Measurements from ENCODE around the gene HLA-DMA. TPM values are rescaled to one million over a fixed set of nuclear protein-coding genes. Genes with fewer than 3 reads are reported as not detected.

The HLA-DMA gene
- 10 to 100 TPM; 16.9 to 73.0 TPM for total RNA-seq

DNA sequence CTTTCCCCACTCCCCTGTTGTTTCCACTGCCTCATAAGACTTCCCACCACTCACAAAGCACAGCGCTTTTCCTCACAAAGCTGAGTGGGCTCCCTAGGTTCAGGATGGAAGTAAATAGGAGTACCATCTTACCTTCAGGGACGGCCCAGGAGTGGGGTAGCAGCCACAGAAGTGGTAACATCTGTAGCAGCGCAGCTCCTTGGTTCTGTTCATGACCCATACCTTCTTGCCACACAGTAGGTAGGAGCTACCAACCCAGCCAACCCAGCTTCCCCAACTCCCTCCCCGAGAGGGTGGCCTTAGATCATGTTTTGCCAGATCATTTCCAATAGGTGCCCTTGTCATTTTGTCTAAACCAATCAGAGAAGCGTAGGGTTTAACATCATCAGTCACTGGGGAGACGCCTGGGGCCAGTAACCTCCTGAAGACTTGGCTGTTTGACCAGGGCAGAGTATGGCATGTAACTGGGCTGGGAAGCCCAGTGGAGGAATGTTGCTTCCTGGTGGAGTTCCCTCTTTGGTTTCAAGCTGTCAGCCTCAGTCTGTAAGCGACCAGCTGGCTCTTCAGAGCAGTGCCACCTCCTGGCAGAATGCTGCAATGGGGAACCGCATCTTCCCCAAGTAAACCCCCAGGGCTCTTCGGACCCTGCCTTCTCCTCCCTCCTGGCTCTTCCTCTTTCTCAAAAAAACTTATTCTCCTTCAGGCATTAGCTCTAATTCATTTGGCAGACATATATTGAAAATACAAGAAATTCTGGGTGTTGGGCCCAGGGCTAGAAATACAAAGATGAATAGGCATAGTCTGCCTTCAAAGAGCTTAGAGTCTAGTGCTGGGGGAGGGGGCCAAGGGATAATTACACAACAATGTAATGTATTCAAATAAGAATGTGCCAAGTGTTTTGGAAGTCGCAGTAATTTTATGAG is at the start of gene HLA-DMA:
TSS of gene HLA-DMA (minus strand) at position 281 of the 923 bp plus-strand sequence. CDS start at position 220, 61 bp downstream.
- Mint-ChIP-seq H3K4me1 (ENCODE audit: low read depth in 2 of 2) (peaks cover 36 to 40% of the 10 kb centered on the region in 2 donors), H3K4me3 (peak within 1 kb of the TSS; percentile 93), H3K36me3 (no peaks in the 10 kb centered on the region), H3K27ac (peak within 1 kb of the TSS; percentile 85 to 87), H3K27me3 (no peaks in the 10 kb centered on the region), H3K9me3 (no peaks in the 10 kb centered on the region)
- DNase-seq (ENCODE audit: low spot score) (peak; percentile 79), ATAC-seq (peak; percentile 98)

DNA sequence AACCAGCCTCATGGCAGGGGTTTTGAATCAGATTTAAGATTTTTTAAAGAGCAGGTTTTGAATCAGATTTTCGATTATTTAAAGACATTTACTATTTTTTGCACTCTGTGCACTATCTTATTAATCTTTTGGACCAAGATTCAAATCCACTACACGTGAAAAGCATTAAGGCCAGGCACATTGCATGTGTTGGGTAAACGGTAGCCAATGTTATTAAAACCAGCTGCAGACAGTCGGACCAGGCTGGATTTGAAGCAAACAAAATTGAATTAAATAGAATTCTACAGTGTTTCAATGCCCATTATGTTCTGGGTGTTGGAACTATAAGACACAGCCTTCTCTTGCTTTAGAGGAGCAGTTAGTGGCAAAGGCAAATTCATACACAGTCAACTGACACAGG is 48.8 kb upstream of the HLA-DMA start:
- peaks cover 0 to 6% of the 10 kb centered on the region in 2 donors for H3K4me1 Mint-ChIP-seq (ENCODE audit: low read depth in 2 of 2)
- DNase-seq (ENCODE audit: low spot score) (no peak), ATAC-seq (no peak)
- no peaks in the 10 kb centered on the region for H3K36me3 Mint-ChIP-seq
- no peak overlapping the region for H3K27ac Mint-ChIP-seq
- peaks cover 19 to 35% of the 10 kb centered on the region in 2 donors for H3K27me3 Mint-ChIP-seq
- no peak overlapping the region for H3K4me3 Mint-ChIP-seq
- H3K9me3 Mint-ChIP-seq, result no peaks in the 10 kb centered on the region

DNA sequence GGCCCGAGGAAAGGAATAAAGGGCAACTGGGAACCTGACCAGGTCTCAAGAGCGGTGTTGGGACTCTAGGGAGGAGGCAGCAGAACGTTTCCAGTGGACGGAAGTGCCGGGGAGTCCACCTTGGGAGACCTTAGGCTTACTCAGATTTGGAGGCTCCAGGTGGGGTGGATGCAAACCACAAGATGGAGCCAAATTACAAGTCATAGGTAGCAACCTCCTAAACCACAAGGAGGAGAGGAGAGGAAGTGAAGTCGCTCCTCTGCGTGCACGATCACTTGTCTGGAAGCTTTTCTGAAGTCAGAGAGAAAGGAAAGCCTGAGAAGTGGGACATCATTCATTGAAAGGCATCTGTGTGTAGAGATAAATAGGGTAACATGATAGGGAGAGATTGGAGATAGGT is 47.2 kb upstream of the HLA-DMA start:
- ATAC-seq, result peak in 1 of 2 donors; percentile 50
- no peak for DNase-seq (ENCODE audit: low spot score)
- H3K27ac Mint-ChIP-seq, result no peak overlapping the region
- no peaks in the 10 kb centered on the region for H3K36me3 Mint-ChIP-seq
- no peak overlapping the region for H3K4me3 Mint-ChIP-seq
- H3K27me3 Mint-ChIP-seq, result peaks cover 19 to 37% of the 10 kb centered on the region in 2 donors
- H3K4me1 Mint-ChIP-seq (ENCODE audit: low read depth in 2 of 2), result peaks cover 0 to 6% of the 10 kb centered on the region in 2 donors
- H3K9me3 Mint-ChIP-seq, result no peaks in the 10 kb centered on the region

DNA sequence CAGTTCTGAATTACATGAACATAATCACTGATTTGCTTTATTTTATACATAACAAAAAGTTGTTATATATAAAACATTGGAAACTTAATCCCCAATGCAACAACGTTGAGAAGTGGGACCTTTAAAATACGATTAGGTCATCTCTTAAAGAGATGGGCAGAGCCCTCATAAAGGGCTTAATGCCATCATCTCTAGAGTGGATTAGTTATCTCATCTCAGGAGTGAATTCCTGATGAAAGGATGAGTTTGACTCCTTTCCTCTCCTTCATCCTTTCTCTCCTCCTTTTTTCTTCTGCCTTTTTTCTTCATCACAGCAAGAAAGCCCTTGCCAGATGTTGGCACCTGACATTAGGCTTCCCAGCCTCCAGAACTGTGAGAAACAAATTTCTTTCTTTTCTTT is 42.6 kb upstream of the HLA-DMA start:
- no peaks in the 10 kb centered on the region for H3K36me3 Mint-ChIP-seq
- no peak overlapping the region for H3K27ac Mint-ChIP-seq
- ATAC-seq (no peak), DNase-seq (ENCODE audit: low spot score) (no peak)
- no peaks in the 10 kb centered on the region for H3K9me3 Mint-ChIP-seq
- no peak overlapping the region for H3K4me3 Mint-ChIP-seq
- H3K4me1 Mint-ChIP-seq (ENCODE audit: low read depth in 2 of 2), result peaks cover 0 to 5% of the 10 kb centered on the region in 2 donors
- peaks cover 13 to 28% of the 10 kb centered on the region in 2 donors for H3K27me3 Mint-ChIP-seq

DNA sequence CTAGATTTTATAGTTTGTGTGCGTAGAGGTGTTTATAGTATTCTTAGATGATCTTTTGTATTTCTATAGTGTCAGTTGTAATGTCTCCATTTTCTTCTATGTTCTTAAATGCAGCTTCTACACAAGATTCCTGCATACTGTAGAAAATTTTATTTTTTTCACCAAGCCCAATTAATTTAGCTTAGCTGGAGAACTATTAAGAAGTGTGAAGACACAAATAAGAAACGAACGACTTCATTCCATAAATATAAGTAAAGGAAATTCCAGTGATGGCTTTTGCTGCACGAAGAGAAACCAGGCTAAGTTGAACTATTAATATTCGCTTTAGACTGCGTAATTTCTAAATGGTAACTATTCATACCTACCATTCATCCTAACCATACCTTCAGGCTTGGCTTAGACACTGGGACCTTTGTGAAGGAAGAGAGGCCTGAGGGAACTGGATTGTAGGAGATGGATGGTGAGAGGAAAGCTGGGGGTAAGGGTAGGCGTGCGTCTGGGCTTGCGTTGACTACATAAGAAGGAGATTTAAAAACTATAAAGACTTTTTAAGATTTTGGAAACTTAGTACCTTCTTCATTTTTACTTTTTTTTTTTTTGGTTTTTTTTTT is 40.6 kb upstream of the HLA-DMA start:
- DNase-seq (ENCODE audit: low spot score), result no peak
- Mint-ChIP-seq H3K4me1 (ENCODE audit: low read depth in 2 of 2) (no peaks in the 10 kb centered on the region), H3K27ac (no peak overlapping the region), H3K27me3 (peaks cover 7 to 20% of the 10 kb centered on the region in 2 donors), H3K4me3 (no peak overlapping the region), H3K36me3 (no peaks in the 10 kb centered on the region), H3K9me3 (no peaks in the 10 kb centered on the region)
- no peak for ATAC-seq

DNA sequence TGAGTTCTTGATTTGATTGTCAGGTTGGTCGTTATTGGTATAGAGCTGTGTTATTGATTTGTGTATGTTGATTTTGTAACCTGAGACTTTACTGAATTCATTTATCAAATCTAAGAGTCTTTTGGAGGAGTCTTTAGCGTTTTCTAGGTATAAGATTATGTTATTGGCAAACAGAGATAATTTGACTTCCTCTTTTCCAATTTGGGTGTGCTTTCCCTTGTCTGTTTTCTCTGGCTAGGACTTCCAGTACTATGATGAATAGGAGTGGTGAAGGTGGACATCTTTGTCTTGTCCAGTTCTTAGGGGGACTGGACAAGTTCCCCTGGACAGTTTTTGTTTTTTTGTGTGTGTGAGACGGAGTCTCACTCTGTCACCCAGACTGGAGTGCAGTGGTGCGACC is 39.1 kb upstream of the HLA-DMA start:
- H3K4me3 Mint-ChIP-seq, result no peak overlapping the region
- DNase-seq (ENCODE audit: low spot score) (no peak), ATAC-seq (no peak)
- H3K27ac Mint-ChIP-seq, result no peak overlapping the region
- no peaks in the 10 kb centered on the region for H3K9me3 Mint-ChIP-seq
- no peaks in the 10 kb centered on the region for H3K4me1 Mint-ChIP-seq (ENCODE audit: low read depth in 2 of 2)
- H3K27me3 Mint-ChIP-seq, result peaks cover 7 to 14% of the 10 kb centered on the region in 2 donors
- H3K36me3 Mint-ChIP-seq, result no peaks in the 10 kb centered on the region

DNA sequence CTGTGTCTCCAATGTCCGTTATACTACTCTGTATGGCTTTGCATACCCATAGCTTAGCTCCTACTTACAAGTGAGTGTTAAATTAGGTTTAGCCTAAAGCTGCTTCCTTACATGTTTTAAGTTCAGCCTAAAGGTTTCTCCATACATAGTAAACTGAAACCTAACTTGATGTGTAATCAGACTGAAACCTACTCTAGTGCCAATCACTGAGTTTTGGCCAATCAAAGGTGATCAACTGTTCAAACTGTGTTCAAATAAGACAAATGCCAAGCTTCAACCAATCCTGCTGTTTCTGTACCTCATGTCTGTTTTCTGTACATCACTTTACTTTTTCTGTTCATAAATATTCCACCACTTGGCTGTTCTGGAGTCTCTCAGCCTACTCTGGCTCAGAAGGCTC is 36.5 kb upstream of the HLA-DMA start:
- Mint-ChIP-seq H3K4me3 (no peak overlapping the region), H3K9me3 (no peaks in the 10 kb centered on the region), H3K27me3 (peaks cover 7 to 12% of the 10 kb centered on the region in 2 donors), H3K27ac (no peak overlapping the region), H3K36me3 (no peaks in the 10 kb centered on the region), H3K4me1 (ENCODE audit: low read depth in 2 of 2) (peaks cover 2 to 8% of the 10 kb centered on the region in 2 donors)
- ATAC-seq, result no peak
- DNase-seq (ENCODE audit: low spot score), result no peak

DNA sequence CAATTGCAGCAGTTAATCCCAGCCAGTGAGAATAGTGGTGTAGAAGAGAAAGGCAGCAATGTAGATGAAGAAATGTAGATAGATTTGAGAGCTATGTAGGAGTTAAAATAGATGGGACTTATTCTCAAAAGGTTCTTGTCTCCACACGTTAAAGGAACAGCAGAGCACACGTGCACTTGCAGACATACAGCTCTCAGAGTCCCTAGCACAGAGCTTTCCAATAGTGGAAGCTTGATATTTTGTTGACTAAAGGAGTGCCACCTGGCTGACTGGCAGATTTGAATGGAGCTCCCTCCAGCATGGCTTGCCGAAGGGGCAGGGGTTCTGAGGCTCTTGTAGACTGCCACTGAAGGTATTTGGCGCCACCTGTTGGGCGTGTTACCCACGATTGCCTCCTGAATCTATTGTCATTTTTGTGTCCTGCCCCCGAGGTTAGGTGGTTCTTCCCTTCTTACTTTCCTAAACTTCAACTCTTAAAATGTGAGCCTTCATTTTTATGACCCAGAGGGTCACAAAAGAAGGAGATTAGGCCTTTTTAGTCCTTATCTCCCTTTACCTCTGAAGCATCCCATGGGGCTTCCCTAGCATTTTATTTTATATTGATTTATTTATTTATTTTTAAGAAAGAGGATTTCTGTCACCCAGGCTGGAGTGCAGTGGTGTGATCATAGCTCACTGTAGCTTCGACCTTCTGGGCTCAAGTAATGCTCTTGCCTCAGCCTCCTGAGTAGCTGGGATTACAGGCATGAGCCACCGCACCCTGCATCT is 31.9 kb upstream of the HLA-DMA start:
- H3K4me3 Mint-ChIP-seq, result no peak overlapping the region
- peak overlapping the region in 1 of 2 donors; percentile 68 for H3K27ac Mint-ChIP-seq
- ATAC-seq (peak; percentile 77 to 86), DNase-seq (ENCODE audit: low spot score) (peak; percentile 80)
- H3K9me3 Mint-ChIP-seq, result no peaks in the 10 kb centered on the region
- peaks cover 13% of the 10 kb centered on the region for H3K36me3 Mint-ChIP-seq
- H3K4me1 Mint-ChIP-seq (ENCODE audit: low read depth in 2 of 2), result peaks cover 18 to 32% of the 10 kb centered on the region in 2 donors
- H3K27me3 Mint-ChIP-seq, result no peaks in the 10 kb centered on the region

DNA sequence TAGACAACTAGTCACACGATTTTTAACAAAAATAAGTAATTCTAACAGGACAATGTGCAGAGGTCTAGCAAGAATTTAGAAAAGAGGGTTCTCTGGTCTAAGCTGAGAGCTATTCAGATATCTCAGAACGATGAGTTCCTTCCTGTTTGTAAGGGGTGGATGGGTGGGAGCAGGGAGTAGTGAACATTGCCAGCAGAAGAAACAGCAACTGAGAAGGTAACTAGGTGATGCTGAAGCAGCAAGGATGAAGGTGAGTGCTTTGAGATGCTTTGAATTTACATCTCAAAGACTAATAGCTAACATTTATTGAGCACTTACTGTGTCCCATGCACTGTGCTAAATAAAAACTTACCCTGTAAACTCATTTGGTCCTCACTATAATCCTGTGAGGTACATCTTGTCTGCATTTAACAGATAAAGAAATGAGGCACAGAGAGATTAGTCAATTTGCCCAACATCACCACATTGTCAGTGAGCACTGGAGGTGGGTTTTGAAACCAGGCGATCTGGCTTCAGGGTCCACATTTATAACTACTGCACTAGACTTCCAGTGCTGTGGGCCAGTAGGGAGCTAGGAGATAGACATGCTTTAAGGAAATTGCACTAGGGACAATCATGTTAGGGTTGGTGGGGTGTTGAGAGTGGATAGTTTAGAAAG is 31.2 kb upstream of the HLA-DMA start:
- no peak for DNase-seq (ENCODE audit: low spot score)
- peaks cover 18% of the 10 kb centered on the region for H3K36me3 Mint-ChIP-seq
- H3K27ac Mint-ChIP-seq, result peak overlapping the region in 1 of 2 donors; percentile 68
- peaks cover 21 to 36% of the 10 kb centered on the region in 2 donors for H3K4me1 Mint-ChIP-seq (ENCODE audit: low read depth in 2 of 2)
- no peaks in the 10 kb centered on the region for H3K9me3 Mint-ChIP-seq
- no peak overlapping the region for H3K4me3 Mint-ChIP-seq
- H3K27me3 Mint-ChIP-seq, result no peaks in the 10 kb centered on the region
- ATAC-seq, result peak; percentile 4 to 10

DNA sequence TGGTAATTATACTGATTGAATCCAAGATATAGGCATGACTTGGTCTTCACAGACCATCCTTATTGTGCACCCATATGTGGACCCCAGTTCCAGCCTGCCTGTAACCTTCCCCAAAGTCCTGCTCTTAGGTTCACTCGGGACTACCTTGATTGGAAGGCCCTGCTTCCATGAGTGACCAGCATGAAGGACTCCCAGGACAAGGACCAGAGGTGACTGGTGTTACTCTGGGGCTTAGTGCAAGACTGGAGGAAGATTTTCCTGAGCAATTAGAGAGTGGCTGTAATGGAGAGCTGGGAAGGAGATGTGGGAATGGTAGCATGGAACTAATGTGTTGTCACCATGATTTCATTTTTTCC is 30.6 kb upstream of the HLA-DMA start:
- peaks cover 26 to 36% of the 10 kb centered on the region in 2 donors for H3K4me1 Mint-ChIP-seq (ENCODE audit: low read depth in 2 of 2)
- no peak overlapping the region for H3K4me3 Mint-ChIP-seq
- peaks cover 18% of the 10 kb centered on the region for H3K36me3 Mint-ChIP-seq
- ATAC-seq, result no peak
- no peaks in the 10 kb centered on the region for H3K27me3 Mint-ChIP-seq
- peak overlapping the region in 1 of 2 donors; percentile 68 for H3K27ac Mint-ChIP-seq
- DNase-seq (ENCODE audit: low spot score), result no peak
- H3K9me3 Mint-ChIP-seq, result no peaks in the 10 kb centered on the region

DNA sequence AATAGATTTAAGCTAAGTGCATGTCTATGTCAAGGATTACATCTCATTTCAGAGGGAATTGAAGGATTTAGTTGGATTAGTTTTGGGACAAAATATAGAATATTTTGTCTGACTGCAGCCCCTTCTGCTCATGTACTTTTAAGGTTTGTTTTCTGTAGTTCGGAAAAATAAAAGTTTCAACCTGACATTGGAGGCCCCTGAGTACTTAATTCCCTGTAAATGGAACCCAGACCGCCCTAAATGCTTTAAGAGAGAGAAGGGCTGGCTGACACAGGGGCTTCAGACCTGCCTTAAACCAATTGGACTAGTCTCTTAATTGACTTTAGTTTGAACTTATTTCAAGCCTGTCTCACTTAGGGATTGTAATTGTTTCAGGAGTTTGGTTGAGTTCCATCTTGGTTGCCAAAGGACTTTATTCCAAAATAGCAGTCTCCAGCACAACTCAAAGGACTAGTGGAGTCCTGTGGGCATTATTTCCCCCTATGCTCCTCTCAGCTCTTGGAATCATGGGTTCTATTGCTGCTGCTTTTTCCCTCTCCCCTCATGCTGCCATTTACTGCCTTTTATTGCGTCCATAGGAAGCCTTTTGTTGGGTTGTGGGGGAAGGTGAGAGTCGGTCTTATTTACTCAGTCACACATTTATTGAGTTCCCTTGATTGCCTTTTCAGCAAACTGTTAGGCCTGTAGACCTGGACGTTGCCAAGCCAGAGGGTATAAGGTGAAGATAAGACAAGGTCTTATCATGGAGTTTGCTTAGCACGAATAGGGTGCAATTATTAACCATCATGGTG is 30.0 kb upstream of the HLA-DMA start:
- H3K9me3 Mint-ChIP-seq, result no peaks in the 10 kb centered on the region
- ATAC-seq, result no peak

DNA sequence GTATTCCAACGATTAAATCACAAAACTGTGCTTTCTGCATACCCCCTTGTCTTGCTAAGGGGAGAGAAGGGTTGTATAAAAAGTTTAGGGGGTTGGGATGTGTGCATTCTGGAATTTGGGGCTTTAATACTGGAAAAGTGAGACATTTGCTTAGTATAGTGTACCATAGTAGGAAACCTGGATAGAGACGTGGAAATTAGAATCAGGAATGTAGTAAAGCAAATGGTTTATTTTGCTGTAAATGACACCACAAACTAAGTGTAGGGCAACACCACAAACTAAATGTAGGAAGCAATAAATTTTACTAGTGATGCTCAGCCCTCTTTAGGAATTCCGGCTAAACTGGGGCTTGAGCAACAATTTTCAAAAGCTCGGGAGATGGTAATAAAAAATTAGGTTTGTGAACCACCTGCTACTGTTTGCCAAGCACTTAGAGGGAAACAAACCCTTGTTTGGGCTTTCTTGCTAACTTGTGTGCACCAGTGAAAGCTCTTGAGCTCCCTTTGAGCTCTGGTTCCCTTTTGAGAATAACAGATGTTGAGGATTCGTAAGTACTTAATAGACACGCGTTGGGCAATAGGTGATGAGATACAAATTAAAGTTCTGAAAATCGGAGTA is 29.3 kb upstream of the HLA-DMA start:
- no peak for ATAC-seq

More for the DNA sequence above, 30.0 kb upstream of the HLA-DMA start:
- Mint-ChIP-seq H3K27ac (peak overlapping the region in 1 of 2 donors; percentile 68), H3K4me1 (ENCODE audit: low read depth in 2 of 2) (peaks cover 31 to 41% of the 10 kb centered on the region in 2 donors), H3K36me3 (peaks cover 19% of the 10 kb centered on the region), H3K4me3 (no peak overlapping the region), H3K27me3 (no peaks in the 10 kb centered on the region)
- no peak for DNase-seq (ENCODE audit: low spot score)

More for the DNA sequence above, 29.3 kb upstream of the HLA-DMA start:
- DNase-seq (ENCODE audit: low spot score), result no peak
- Mint-ChIP-seq H3K9me3 (no peaks in the 10 kb centered on the region), H3K27ac (peak overlapping the region; percentile 7 to 33), H3K36me3 (peaks cover 26% of the 10 kb centered on the region), H3K27me3 (no peaks in the 10 kb centered on the region), H3K4me3 (no peak overlapping the region), H3K4me1 (ENCODE audit: low read depth in 2 of 2) (peaks cover 38 to 48% of the 10 kb centered on the region in 2 donors)

Data from natural killer cell treated with Interleukin-12 subunit alpha and Interleukin-12 subunit beta and Interleukin-15 and Interleukin-18, amount 100 ng/mL, for 72 hours (primary cell).